ENCODE measurements around the gene ZFP14.

GRCh38 chr19:36340786-36341372, 38.1 kb downstream of the ZFP14 start:
- no peak for TF ChIP-seq EZH2phosphoT487 (IDR thresholded peaks at IDR 0.05; ENCODE audit: insufficient read depth, low read depth)
- no peak for TF ChIP-seq EZH2 (IDR thresholded peaks at IDR 0.05; ENCODE audit: insufficient read depth, poor library complexity, severe bottlenecking)

Data from GM23248 (cell line).